ENCODE results near the gene C1orf210. TPM values are rescaled to one million over a fixed set of nuclear protein-coding genes. Genes with fewer than 3 reads are reported as not detected.
A peak's percentile ranks its signal among the peaks of the same experiment; 100 is the strongest.

C1orf210 gene
- total and polyA plus RNA-seq, 2 of the 13 experiments (the other 11 are each of a cell fraction or from before 2014, with no cell fraction given) = 0.49 to 5.1 TPM

- TF ChIP-seq RNF219 (CRISPR knock-in tag; IDR thresholded peaks at IDR 0.05) (no peak), ZNF33B (CRISPR knock-in tag; IDR thresholded peaks at IDR 0.05) (no peak)
These were observed 6.2 kb downstream of the C1orf210 start (continued) for GRCh38 chr1:43279161-43279560.

GRCh38 chr1:43277116-43277876 lies 8.1 kb downstream of the C1orf210 start:
- Histone ChIP-seq H3K9ac (ENCODE audit: insufficient read depth, low read depth, low read length) (peak overlapping the region; percentile 34; the same call in 1 of the 2 replicates), H3K9me3 (ENCODE audit: low read length) (no peaks in the 10 kb centered on the region), H3K27me3 (ENCODE audit: control insufficient read depth in 1 of 2, insufficient read depth in 2 of 2, low read length in 2 of 2) (no peaks in the 10 kb centered on the region), H3K4me1 (ENCODE audit: insufficient read depth, low read length) (peaks cover 81% of the 10 kb centered on the region), H3K79me2 (ENCODE audit: insufficient read depth, low read length) (no peaks in the 10 kb centered on the region), H3K36me3 (replicated peaks in 1 of 2; ENCODE audit: control insufficient read depth in 1 of 2, insufficient read depth in 2 of 2, low read length in 2 of 2) (no peaks in the 10 kb centered on the region), H2AFZ (ENCODE audit: low read length) (no peak overlapping the region), H3K4me3 (replicated peaks in 1 of 3; ENCODE audit: insufficient read depth in 1 of 3, low read depth in 2 of 3, low read length in 3 of 3) (peak overlapping the region in 2 of 3 experiments; percentile 2 to 55; a peak in 3 of 6 replicates), H4K20me1 (ENCODE audit: insufficient read depth, low read length) (no peaks in the 10 kb centered on the region), H3K4me2 (ENCODE audit: low read depth, low read length) (peak overlapping the region; percentile 77), H3K27ac (ENCODE audit: extremely low read length, insufficient read depth, low read length) (peak overlapping the region; percentile 53)
- FAIRE-seq (peak; percentile 57), ATAC-seq (peak; percentile 49), DNase-seq (ENCODE audit: low spot score) (no peak)
- 14% methylated on average over 7 of the region's 7 CpGs for WGBS (ENCODE audit: low lambda C conversion rate)
- in situ Hi-C loops (cut with HindIII; ENCODE audit: extremely low pct_ligation_motif_present, low pct_unique_long_range_greater_than_20kb) = no loop called here
- ChIA-PET CTCF (ENCODE audit: low intra/inter-chr PET ratio, low total read pairs) (no interaction called here), POLR2A (interaction anchor here (0.8 to 2.8 kb wide), 8 partner anchors 8 to 353 kb away, joined by 3 to 35 read pairs (median 6); partner anchors contain the start of genes C1orf210 and CDC20)
- no TSS peak for BruUV-seq (replicated peaks)
- intact Hi-C loops (cut with micrococcal nuclease; ENCODE audit: unreplicated experiment) = loop anchor here (2.0 kb wide), 1 partner anchor 64 kb away; no protein-coding TSS in a partner anchor
- TF ChIP-seq CCAR2 (optimal IDR thresholded peaks at IDR 0.05; ENCODE audit: low read depth, low read length) (no peak), ELF1 (CRISPR knock-in tag; IDR thresholded peaks at IDR 0.05) (no peak), ZNF546 (CRISPR knock-in tag; conservative IDR thresholded peaks at IDR 0.05) (no peak), TAF1 (CRISPR knock-in tag; IDR thresholded peaks at IDR 0.05) (no peak), RNF2 (conservative IDR thresholded peaks at IDR 0.05; ENCODE audit: low read depth) (no peak), ZNF207 (IDR thresholded peaks at IDR 0.05; ENCODE audit: borderline replicate concordance) (no peak), ZMYM2 (CRISPR knock-in tag; IDR thresholded peaks at IDR 0.05) (no peak), TFE3 (CRISPR knock-in tag; IDR thresholded peaks at IDR 0.05) (peak; percentile 0; the same call in 1 of the 2 replicates), ZFP91 (CRISPR knock-in tag; IDR thresholded peaks at IDR 0.05; ENCODE audit: borderline replicate concordance) (peak; percentile 20; the same call in 1 of the 2 replicates), HOXA9 (CRISPR knock-in tag; IDR thresholded peaks at IDR 0.05; ENCODE audit: borderline replicate concordance) (no peak), KAT8 (CRISPR knock-in tag; IDR thresholded peaks at IDR 0.05) (0 out of 2 replicates have a peak, but pooled peaks have one; percentile 3), TIGD3 (CRISPR knock-in tag; IDR thresholded peaks at IDR 0.05; ENCODE audit: borderline replicate concordance) (no peak), ASH2L (IDR thresholded peaks at IDR 0.05; ENCODE audit: insufficient read length, low read depth, low read length) (peak; percentile 39)
